PC-9 (cell line): ENCODE data around the gene SLX4IP.

Experiments
- CTCF ChIP-seq: fragments of 200-600 bp; sonication (generic); conservative IDR thresholded peaks from 2 replicates; pipeline ENCODE4 v1.6.1; 2017; ENCODE audit warnings: mixed run types, antibody characterized with exemption, mild to moderate bottlenecking, moderate library complexity
- EZH2 ChIP-seq: fragments of 200-600 bp; sonication (generic); IDR thresholded peaks from 2 replicates; pipeline ENCODE4 v1.8.0; 2017; ENCODE audit warnings: antibody characterized with exemption, low read depth

- no peak for TF ChIP-seq CTCF
- no peak for TF ChIP-seq EZH2
These were observed 227.0 kb downstream of the SLX4IP start for GRCh38 chr20:10662151-10662550.
